ENCODE results near the gene UBE2H.

DNA sequence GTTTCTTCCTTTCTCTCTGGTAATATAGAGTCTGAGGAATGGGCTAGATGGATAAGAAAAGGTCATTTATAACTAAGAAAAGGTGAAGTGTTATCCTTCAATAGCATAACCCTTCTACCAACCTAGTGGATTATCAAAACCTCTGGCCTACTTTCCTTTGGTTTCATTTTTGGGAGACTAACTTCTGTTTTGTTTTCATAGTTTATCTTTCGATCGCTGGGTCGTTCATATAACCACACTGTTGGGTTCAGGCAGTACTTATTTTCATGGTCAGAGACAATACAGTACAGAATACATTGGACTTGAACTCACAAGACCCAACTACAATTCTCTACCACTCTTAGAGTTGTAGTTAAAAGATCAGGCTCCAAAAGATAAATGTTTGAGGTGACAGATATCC lies 86.5 kb downstream of the UBE2H start:
- TF ChIP-seq, protein P1, sequence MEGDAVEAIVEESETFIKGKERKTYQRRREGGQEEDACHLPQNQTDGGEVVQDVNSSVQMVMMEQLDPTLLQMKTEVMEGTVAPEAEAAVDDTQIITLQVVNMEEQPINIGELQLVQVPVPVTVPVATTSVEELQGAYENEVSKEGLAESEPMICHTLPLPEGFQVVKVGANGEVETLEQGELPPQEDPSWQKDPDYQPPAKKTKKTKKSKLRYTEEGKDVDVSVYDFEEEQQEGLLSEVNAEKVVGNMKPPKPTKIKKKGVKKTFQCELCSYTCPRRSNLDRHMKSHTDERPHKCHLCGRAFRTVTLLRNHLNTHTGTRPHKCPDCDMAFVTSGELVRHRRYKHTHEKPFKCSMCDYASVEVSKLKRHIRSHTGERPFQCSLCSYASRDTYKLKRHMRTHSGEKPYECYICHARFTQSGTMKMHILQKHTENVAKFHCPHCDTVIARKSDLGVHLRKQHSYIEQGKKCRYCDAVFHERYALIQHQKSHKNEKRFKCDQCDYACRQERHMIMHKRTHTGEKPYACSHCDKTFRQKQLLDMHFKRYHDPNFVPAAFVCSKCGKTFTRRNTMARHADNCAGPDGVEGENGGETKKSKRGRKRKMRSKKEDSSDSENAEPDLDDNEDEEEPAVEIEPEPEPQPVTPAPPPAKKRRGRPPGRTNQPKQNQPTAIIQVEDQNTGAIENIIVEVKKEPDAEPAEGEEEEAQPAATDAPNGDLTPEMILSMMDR (conservative IDR thresholded peaks at IDR 0.05; ENCODE audit: low read depth, low read length), result no peak
- TF ChIP-seq BHLHE40 (IDR thresholded peaks at IDR 0.05; ENCODE audit: low read depth, low read length), result no peak
- TF ChIP-seq, protein P2, sequence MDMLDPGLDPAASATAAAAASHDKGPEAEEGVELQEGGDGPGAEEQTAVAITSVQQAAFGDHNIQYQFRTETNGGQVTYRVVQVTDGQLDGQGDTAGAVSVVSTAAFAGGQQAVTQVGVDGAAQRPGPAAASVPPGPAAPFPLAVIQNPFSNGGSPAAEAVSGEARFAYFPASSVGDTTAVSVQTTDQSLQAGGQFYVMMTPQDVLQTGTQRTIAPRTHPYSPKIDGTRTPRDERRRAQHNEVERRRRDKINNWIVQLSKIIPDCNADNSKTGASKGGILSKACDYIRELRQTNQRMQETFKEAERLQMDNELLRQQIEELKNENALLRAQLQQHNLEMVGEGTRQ (IDR thresholded peaks at IDR 0.05; ENCODE audit: low read depth, low read length), result no peak
- no peak for TF ChIP-seq POLR2A (IDR thresholded peaks at IDR 0.05; ENCODE audit: low read depth, low read length)
- TF ChIP-seq RFX5 (IDR thresholded peaks at IDR 0.05; ENCODE audit: low read depth, low read length), result no peak

All from IMR-90 (cell line).